ENCODE measurements around the gene CHCHD10. TPM values are rescaled to one million over a fixed set of nuclear protein-coding genes. Genes with fewer than 3 reads are reported as not detected.

The CHCHD10 gene
- total RNA-seq, 1 experiment from 2014 or later = 198 TPM

DNA sequence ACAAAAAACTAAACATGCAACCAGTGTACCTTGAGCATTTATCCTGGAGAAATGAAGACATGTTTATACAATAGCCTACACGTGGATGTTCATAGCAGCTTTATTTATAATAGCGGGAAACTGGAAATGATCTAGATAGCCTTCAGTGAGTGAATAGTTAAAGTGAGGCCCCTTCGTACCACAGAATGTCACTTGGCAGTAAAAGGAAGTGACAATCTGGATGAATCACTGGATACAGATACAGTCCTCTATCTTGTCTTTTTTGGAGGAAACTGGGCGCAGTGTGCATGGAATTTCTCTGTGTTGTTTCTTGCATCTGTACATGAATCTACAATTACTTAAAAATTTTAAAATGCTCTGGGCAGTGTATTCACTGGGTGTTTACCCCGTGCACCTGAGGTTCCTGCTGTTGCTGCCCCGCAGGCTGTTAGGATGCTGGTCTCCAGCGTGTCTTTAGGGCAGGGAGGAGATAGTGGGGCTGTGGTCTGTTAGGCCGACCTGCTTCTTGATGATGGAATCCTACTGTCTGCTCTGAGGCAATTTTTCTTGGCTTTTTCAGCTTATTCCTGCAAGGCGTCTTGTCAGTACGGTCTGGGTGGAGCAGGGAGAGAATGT lies 47.9 kb upstream of the CHCHD10 start (continued):
- TF ChIP-seq TEAD1 (CRISPR knock-in tag; IDR thresholded peaks at IDR 0.05) (no peak), OVOL2 (CRISPR knock-in tag; IDR thresholded peaks at IDR 0.05; ENCODE audit: borderline replicate concordance) (no peak), SMAD4 (CRISPR knock-in tag; IDR thresholded peaks at IDR 0.05) (no peak)
- TF ChIP-seq, protein P1, sequence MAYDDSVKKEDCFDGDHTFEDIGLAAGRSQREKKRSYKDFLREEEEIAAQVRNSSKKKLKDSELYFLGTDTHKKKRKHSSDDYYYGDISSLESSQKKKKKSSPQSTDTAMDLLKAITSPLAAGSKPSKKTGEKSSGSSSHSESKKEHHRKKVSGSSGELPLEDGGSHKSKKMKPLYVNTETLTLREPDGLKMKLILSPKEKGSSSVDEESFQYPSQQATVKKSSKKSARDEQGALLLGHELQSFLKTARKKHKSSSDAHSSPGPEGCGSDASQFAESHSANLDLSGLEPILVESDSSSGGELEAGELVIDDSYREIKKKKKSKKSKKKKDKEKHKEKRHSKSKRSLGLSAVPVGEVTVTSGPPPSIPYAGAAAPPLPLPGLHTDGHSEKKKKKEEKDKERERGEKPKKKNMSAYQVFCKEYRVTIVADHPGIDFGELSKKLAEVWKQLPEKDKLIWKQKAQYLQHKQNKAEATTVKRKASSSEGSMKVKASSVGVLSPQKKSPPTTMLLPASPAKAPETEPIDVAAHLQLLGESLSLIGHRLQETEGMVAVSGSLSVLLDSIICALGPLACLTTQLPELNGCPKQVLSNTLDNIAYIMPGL (CRISPR knock-in tag; IDR thresholded peaks at IDR 0.05) = no peak

DNA sequence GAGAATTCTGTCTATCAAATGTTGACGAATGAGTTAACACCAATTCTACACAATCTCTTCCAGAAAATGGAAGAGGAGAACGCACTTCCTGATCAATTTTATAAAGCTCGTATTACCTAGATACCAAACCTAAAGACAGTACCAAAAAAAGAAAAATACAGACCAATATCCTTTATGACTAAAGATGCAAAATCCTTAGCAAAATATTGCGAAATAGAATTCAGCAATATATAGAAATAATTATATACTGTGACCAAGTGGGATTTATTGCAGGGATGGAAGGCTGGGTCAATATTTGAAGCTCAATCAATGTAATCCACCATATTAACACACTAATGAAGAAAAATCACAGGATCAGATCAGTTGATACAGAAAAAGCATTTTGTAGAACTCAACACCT lies 44.6 kb upstream of the CHCHD10 start:
- ChIA-PET POLR2A (interaction anchor here (1.1 kb wide), 1 partner anchor 13 kb away, joined by 3 read pairs; no protein-coding TSS in a partner anchor), CTCF (interaction anchor here (0.6 to 2.3 kb wide), 4 partner anchors 13 to 81 kb away, joined by 3 to 9 read pairs (median 4); no protein-coding TSS in a partner anchor)
- Mint-ChIP-seq H3K36me3 (peaks cover 56% of the 10 kb centered on the region), H3K27ac (no peak overlapping the region), H3K4me3 (no peak overlapping the region), H3K4me1 (no peaks in the 10 kb centered on the region), H3K9me3 (no peaks in the 10 kb centered on the region), H3K27me3 (ENCODE audit: low read depth) (no peaks in the 10 kb centered on the region)
- ATAC-seq (no peak), DNase-seq (ENCODE audit: low spot score) (no peak)
- TF ChIP-seq GABPB1 (CRISPR knock-in tag; IDR thresholded peaks at IDR 0.05) (no peak), MXD4 (CRISPR knock-in tag; IDR thresholded peaks at IDR 0.05; ENCODE audit: borderline replicate concordance) (no peak), NFATC4 (CRISPR knock-in tag; IDR thresholded peaks at IDR 0.05) (no peak), ELF4 (CRISPR knock-in tag; IDR thresholded peaks at IDR 0.05; ENCODE audit: low read depth) (no peak)

DNA sequence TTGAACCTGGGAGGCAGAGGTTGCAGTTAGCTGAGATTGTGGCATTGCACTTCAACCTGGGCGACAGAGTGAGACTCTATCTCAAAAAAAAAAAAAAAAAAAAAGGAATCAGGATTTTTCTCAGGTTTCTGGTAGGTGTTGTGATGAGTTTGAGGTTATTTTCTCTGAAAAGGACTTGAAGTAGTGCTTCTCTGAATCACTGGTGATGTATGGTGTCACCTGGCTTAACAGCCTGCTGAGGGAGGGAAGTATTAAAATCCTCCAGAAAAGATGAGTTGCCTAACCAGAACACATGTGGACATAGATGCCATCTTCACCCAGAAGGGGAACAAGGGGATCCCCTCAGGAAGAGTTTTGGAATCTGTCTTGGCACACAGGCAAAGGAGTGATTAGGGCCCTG lies 39.1 kb upstream of the CHCHD10 start:
- no peaks in the 10 kb centered on the region for H3K9me3 Mint-ChIP-seq
- ChIA-PET CTCF (no interaction called here), POLR2A (no interaction called here)
- H3K4me1 Mint-ChIP-seq = peaks cover 6% of the 10 kb centered on the region; the same call in 1 of the 2 replicates
- no peak for DNase-seq (ENCODE audit: low spot score)
- no peak for ATAC-seq
- no peaks in the 10 kb centered on the region for H3K27me3 Mint-ChIP-seq (ENCODE audit: low read depth)
- no peak for TF ChIP-seq FOXK1 (CRISPR knock-in tag; IDR thresholded peaks at IDR 0.05)
- TF ChIP-seq, protein P2, sequence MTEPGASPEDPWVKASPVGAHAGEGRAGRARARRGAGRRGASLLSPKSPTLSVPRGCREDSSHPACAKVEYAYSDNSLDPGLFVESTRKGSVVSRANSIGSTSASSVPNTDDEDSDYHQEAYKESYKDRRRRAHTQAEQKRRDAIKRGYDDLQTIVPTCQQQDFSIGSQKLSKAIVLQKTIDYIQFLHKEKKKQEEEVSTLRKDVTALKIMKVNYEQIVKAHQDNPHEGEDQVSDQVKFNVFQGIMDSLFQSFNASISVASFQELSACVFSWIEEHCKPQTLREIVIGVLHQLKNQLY (CRISPR knock-in tag; IDR thresholded peaks at IDR 0.05) = no peak
- TF ChIP-seq, protein P3, sequence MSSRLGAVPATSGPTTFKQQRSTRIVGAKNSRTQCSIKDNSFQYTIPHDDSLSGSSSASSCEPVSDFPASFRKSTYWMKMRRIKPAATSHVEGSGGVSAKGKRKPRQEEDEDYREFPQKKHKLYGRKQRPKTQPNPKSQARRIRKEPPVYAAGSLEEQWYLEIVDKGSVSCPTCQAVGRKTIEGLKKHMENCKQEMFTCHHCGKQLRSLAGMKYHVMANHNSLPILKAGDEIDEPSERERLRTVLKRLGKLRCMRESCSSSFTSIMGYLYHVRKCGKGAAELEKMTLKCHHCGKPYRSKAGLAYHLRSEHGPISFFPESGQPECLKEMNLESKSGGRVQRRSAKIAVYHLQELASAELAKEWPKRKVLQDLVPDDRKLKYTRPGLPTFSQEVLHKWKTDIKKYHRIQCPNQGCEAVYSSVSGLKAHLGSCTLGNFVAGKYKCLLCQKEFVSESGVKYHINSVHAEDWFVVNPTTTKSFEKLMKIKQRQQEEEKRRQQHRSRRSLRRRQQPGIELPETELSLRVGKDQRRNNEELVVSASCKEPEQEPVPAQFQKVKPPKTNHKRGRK (CRISPR knock-in tag; IDR thresholded peaks at IDR 0.05; ENCODE audit: borderline replicate concordance) = no peak
- no peak overlapping the region for H3K27ac Mint-ChIP-seq
- H3K4me3 Mint-ChIP-seq = no peak overlapping the region
- peaks cover 62% of the 10 kb centered on the region for H3K36me3 Mint-ChIP-seq

DNA sequence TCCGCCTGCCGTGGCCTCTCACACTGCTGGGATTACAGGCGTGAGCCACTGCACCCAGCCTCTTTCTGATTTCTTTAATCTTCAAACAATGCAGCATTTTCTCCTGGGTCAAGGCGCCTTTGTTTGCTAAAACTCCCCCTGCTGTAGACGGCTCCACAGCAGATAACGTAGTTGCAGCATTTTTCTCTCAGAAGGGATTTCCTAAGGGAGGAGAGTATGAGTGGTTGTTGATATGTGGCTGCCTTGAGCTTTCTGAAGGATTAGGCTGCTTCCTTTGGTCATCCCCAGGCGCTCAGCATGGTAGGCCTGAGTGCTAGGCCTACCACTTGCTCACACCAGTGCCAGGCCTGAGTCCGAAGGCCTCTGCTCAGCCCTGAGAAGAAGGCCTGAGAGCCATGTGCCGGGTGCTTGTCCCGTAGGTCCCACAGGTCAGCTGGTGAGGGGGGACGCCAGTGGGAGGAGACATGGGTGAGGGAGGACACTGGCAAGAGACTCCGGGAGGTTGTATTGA lies 37.1 kb upstream of the CHCHD10 start:
- Mint-ChIP-seq H3K36me3 (peaks cover 70% of the 10 kb centered on the region), H3K27me3 (ENCODE audit: low read depth) (no peaks in the 10 kb centered on the region), H3K4me1 (peaks cover 6% of the 10 kb centered on the region; the same call in 1 of the 2 replicates), H3K27ac (no peak overlapping the region), H3K9me3 (no peaks in the 10 kb centered on the region), H3K4me3 (no peak overlapping the region)
- POLR2A ChIA-PET = no interaction called here
- no peak for TF ChIP-seq ELF4 (CRISPR knock-in tag; IDR thresholded peaks at IDR 0.05; ENCODE audit: low read depth)
- ATAC-seq (no peak), DNase-seq (ENCODE audit: low spot score) (no peak)
- CTCF ChIA-PET = interaction anchor here (0.9 to 1.4 kb wide), 3 partner anchors 36 to 45 kb away, joined by 3 to 4 read pairs (median 3); no protein-coding TSS in a partner anchor
